Activated CD8-positive, alpha-beta T cell treated with anti-CD3 and anti-CD28 coated beads for 36 hours (primary cell): ENCODE data around the gene MEG3. TPM values are rescaled to one million over a fixed set of nuclear protein-coding genes. Genes with fewer than 3 reads are reported as not detected.

Experiments
- ATAC-seq: fragments of 200-7000 bp; cut with Tn5 transposase; one replicate; pipeline ENCODE4 v1.10.0; 2021; ENCODE audit warnings: mild to moderate bottlenecking, moderate library complexity
- CTCF ChIA-PET: fragments of 350-600 bp; sonication (Branson Sonifier 250); formaldehyde crosslinking; loops from one replicate; lab custom pipeline; 2021; ENCODE audit warnings: antibody characterized with exemption; lab: Charles Lee
- POLR2A ChIA-PET: fragments of 350-600 bp; sonication (Branson Sonifier 250); formaldehyde crosslinking; loops from one replicate; lab custom pipeline; 2021; ENCODE audit warnings: antibody characterized with exemption; lab: Charles Lee
- DNase-seq: peaks from one replicate; pipeline ENCODE4 v3.0.0-alpha.2; 2020
- H3K27ac Mint-ChIP-seq: one replicate; pipeline ENCODE4 v1.8.0; 2021; ENCODE audit warnings: mild to moderate bottlenecking, mixed read lengths
- H3K27me3 Mint-ChIP-seq: one replicate; pipeline ENCODE4 v1.8.0; 2021; ENCODE audit warnings: mixed read lengths
- H3K36me3 Mint-ChIP-seq: one replicate; pipeline ENCODE4 v1.8.0; 2021; ENCODE audit warnings: low read depth, mixed read lengths
- H3K4me1 Mint-ChIP-seq: one replicate; pipeline ENCODE4 v1.8.0; 2021; ENCODE audit warnings: low read depth, mixed read lengths
- H3K4me3 Mint-ChIP-seq: one replicate; pipeline ENCODE4 v1.8.0; 2021; ENCODE audit warnings: mild to moderate bottlenecking, moderate library complexity, mixed read lengths
- H3K9me3 Mint-ChIP-seq: one replicate; pipeline ENCODE4 v1.8.0; 2021; ENCODE audit warnings: mixed read lengths
- CTCF ChIP-seq: fragments of 200-600 bp; IDR thresholded peaks from one replicate; pipeline ENCODE4 v1.8.0; 2022; ENCODE audit warnings: antibody characterized with exemption, mild to moderate bottlenecking
- intact Hi-C: fragments of 100-400 bp; cut with micrococcal nuclease; formaldehyde crosslinking; loops from one replicate; pipeline ENCODE4 v1.10.0; 2022
- total RNA-seq, 2 experiments: library from RNA; stranded (reverse); gene quantifications; one replicate each; pipeline ENCODE4 v1.2.3, GENCODE V29; 2021

MEG3 gene
- total RNA-seq, 2 experiments from 2014 or later, result not detected

DNA sequence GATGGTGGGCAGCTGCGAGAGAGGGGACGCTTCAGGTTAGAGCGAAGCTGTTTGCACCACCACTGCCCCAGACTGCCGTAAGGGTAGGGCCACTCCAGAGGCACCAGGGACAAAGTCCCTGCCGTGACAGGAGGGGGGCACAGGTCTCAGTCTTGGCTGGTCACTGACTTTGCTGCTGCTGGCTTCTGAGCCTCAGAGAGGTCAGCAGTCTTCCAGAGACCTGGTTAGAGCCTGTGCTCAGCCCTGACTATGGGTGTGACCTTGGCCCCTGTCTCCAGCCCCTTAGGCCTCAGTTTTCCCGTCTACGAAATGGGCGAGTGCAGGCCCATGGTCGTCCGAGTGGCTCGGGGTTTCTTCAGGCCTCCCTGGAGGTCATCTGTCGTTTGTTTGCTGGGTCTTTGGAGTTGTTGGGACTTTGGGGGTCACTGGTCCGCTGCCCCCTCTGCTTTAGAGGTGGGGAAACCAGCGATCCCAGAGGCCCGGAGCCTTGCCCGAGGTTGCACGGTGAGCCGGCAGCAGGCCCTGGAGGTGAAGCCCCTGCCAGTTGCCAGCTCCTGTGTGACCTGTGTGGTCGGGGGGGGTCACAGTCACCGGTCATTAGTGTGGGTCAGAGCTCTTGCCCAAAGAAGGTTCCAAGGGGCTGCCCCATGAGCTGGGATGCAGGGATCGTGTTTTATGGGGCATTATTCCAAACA lies 15.3 kb downstream of the MEG3 start:
- Mint-ChIP-seq H3K27me3 (no peaks in the 10 kb centered on the region), H3K27ac (no peak overlapping the region), H3K4me3 (no peak overlapping the region), H3K4me1 (peaks cover 13% of the 10 kb centered on the region), H3K9me3 (no peaks in the 10 kb centered on the region), H3K36me3 (no peaks in the 10 kb centered on the region)
- no peak for ATAC-seq
- no peak for TF ChIP-seq CTCF
- intact Hi-C loops, result no loop called here
- ChIA-PET CTCF (interaction anchor here (1.5 kb wide), 1 partner anchor 9 kb away, joined by 6 read pairs; no protein-coding TSS in a partner anchor), POLR2A (no interaction called here)
- no peak for DNase-seq

DNA sequence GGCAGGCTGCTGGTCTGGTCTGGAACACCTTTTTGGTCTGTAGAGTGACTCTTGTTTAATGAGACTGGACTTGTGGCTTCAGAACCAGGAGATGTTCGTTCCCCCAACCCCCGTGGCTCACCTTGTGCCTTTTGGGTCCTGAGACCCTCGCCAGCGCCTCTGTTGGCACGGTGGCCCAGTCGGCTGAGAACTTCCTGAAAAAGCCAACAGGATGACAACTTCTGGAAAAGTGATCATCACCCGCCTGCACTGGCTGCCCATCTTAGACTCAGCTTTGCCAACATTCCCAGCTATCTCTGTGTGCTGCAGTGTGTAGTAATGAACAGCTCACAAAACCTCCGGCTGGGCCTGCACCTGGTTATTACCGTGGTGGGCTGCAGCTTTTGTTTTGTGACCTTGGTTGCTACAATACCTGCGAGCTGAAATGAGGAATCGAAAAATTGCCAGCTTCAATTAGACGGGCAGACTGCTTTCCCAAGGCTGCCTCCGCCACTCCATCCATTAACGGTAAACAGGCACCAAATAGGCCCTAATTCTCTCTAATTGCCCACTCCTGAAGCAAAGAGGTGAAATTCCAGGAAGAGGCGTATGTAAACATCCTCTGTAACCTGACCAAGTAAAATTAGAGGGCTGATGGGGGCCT lies 16.0 kb downstream of the MEG3 start:
- ATAC-seq (no peak), DNase-seq (no peak)
- ChIA-PET POLR2A (no interaction called here), CTCF (interaction anchor here (1.5 kb wide), 1 partner anchor 9 kb away, joined by 6 read pairs; no protein-coding TSS in a partner anchor)
- intact Hi-C loops, result no loop called here
- Mint-ChIP-seq H3K4me3 (no peak overlapping the region), H3K4me1 (peaks cover 13% of the 10 kb centered on the region), H3K27me3 (no peaks in the 10 kb centered on the region), H3K36me3 (no peaks in the 10 kb centered on the region), H3K9me3 (no peaks in the 10 kb centered on the region), H3K27ac (no peak overlapping the region)
- TF ChIP-seq CTCF, result no peak

DNA sequence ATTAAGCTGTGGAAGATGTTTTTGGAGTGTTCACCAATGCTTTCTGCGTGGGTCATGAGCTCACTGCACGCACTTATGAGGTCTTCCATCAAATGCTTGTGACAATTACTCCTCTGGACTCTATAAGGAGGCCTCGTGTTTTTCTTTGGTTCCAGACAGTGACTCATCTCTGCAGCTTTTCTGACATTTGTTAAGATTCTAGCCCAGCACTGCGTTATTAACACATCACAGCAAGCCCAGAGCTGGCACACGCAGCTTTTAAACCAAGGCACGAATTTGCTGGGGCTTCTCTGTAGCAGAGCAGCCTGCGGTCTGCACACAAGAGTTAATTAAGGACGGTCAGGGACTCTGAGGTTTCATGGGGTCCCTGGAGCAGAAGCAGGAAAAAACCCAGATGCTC lies 16.9 kb downstream of the MEG3 start:
- Mint-ChIP-seq H3K27ac (no peak overlapping the region), H3K27me3 (no peaks in the 10 kb centered on the region), H3K4me1 (peaks cover 13% of the 10 kb centered on the region), H3K9me3 (no peaks in the 10 kb centered on the region), H3K4me3 (no peak overlapping the region), H3K36me3 (no peaks in the 10 kb centered on the region)
- intact Hi-C loops, result no loop called here
- TF ChIP-seq CTCF, result no peak
- ATAC-seq (no peak), DNase-seq (no peak)
- POLR2A ChIA-PET, result no interaction called here
- CTCF ChIA-PET, result no interaction called here

DNA sequence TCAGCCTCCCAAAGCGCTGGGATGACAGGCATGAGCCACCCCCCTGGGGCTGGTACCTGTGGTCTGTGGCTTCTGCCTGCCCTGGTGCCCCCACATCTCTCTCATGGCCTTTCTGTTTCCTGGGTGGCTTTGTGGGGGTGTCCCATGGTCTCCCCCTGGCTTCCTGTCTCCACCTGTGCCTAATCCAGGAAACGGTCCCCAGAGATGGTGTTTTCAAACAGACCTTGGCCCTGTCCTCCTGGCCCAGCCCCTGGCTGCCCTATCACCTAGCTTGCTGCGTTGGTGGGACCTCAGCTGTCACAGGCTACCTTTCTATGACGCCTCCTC lies 18.1 kb downstream of the MEG3 start:
- Mint-ChIP-seq H3K27ac (no peak overlapping the region), H3K36me3 (no peaks in the 10 kb centered on the region), H3K4me3 (no peak overlapping the region), H3K9me3 (no peaks in the 10 kb centered on the region), H3K4me1 (peaks cover 8% of the 10 kb centered on the region), H3K27me3 (no peaks in the 10 kb centered on the region)
- no peak for TF ChIP-seq CTCF
- ChIA-PET CTCF (no interaction called here), POLR2A (no interaction called here)
- DNase-seq (peak; percentile 68), ATAC-seq (peak; percentile 85)
- intact Hi-C loops, result no loop called here

- DNase-seq (peak; percentile 12), ATAC-seq (peak; percentile 32)
- no peak for TF ChIP-seq CTCF
- H3K36me3 Mint-ChIP-seq, result no peaks in the 10 kb centered on the region
- H3K4me3 Mint-ChIP-seq, result no peak overlapping the region
- intact Hi-C loops, result no loop called here
- no peak overlapping the region for H3K27ac Mint-ChIP-seq
- H3K9me3 Mint-ChIP-seq, result no peaks in the 10 kb centered on the region
- CTCF ChIA-PET, result no interaction called here
- peaks cover 8% of the 10 kb centered on the region for H3K4me1 Mint-ChIP-seq
- H3K27me3 Mint-ChIP-seq, result no peaks in the 10 kb centered on the region
- POLR2A ChIA-PET, result no interaction called here
Measured at GRCh38 chr14:100844421-100844820, 18.5 kb downstream of the MEG3 start.
